ENCODE data around the gene IGFBP4. TPM values are rescaled to one million over a fixed set of nuclear protein-coding genes. Genes with fewer than 3 reads are reported as not detected.

Gene IGFBP4
- total RNA-seq, 1 donor from 2014 or later = 191 TPM

Other genes starting within 250 kb of the IGFBP4 start
- gene WIPF2, start 224.1 kb upstream of the IGFBP4 start, total RNA-seq = 23.7 and 25.4 TPM in 2 replicates
- gene CDC6, start 155.6 kb upstream of the IGFBP4 start, total RNA-seq = 105 and 106 TPM in 2 replicates
- 45.4 and 47.8 TPM in 2 replicates for gene RARA, start 134.3 kb upstream of the IGFBP4 start, total RNA-seq
- gene GJD3, start 78.7 kb upstream of the IGFBP4 start, total RNA-seq = 0.50 TPM in 1 of 2 replicates, not detected in the other
- 411 and 423 TPM in 2 replicates for gene TOP2A, start 25.6 kb upstream of the IGFBP4 start, total RNA-seq
- gene TNS4, start 58.2 kb downstream of the IGFBP4 start, total RNA-seq = 11.3 and 14.0 TPM in 2 replicates
- 111 and 113 TPM in 2 replicates for gene CCR7, start 122.0 kb downstream of the IGFBP4 start, total RNA-seq
- 110 and 111 TPM in 2 replicates for gene SMARCE1, start 204.4 kb downstream of the IGFBP4 start, total RNA-seq
- not detected in 2 replicates for gene KRT222, start 221.7 kb downstream of the IGFBP4 start, total RNA-seq